GM21390 (cell line): ENCODE data around the gene QRICH1.

Experiments used
- ATAC-seq: cut with Tn5 transposase; IDR thresholded peaks from one replicate; pipeline ENCODE4 v1.9.1; 2021; ENCODE audit not compliant: unreplicated experiment

Gene QRICH1

DNA sequence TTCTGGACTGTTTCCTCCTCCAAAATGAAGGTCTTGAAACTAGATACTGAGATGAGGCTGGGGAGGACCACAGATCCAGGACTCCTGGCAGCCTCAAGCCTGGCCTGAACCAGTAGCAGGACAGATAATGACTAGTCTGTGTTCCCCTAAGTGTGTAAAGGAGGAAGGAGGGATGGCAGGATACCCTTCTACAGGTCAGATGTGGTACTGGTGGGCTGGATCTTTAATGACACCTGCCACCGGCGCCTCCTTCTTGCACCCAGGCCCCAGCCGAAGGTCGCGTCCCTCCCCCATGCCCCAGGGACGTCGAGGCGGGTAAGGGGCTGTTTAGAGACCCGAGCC is 26.2 kb upstream of the QRICH1 start:
- ATAC-seq = no peak

DNA sequence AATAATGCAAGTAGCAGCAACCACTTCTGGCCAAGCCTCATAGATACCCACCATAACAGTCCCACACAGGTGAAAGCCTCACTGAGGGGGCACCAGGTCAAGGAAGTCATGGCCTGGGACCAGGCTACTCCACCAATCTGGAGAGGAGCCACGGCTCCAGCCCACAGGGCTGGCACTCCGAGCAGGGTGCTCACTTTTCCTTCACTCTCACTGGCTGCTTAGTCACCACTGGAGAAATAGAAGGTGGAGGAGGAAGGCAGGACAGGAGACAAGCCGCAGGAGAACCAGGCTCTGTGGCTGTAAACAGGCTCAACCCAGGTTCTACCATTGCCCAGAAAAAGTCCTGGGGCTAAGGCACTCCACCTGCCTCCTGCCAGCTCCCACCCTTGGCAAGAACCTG is 25.6 kb upstream of the QRICH1 start:
- no peak for ATAC-seq

GRCh38 chr3:49119036-49119435 is 25.2 kb upstream of the QRICH1 start:
- ATAC-seq = no peak

GRCh38 chr3:49112262-49112661 is 18.4 kb upstream of the QRICH1 start:
- no peak for ATAC-seq

GRCh38 chr3:49111347-49111746 is 17.5 kb upstream of the QRICH1 start:
- ATAC-seq = no peak

- ATAC-seq = no peak
Observed at GRCh38 chr3:49110780-49111179, 16.9 kb upstream of the QRICH1 start.

DNA sequence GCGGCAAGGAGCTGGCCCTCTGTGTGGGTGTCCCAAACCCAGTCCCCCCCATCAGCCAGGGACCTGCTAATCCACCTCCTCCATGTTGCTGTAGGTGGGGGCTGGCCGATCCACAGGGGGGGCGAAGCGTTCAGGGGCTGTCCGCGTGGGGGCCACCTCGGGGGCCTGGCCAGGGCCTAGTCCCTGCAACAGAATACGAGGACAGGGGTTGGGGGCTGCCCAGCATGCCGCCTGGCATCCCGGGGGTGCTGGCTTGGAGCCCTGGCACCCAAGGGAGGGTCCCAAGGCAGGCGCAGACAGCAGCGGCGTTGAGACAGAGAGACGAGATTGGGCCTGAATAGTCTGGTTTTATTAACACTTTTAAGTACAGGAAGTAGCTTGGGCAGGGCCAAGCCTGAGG is 14.5 kb upstream of the QRICH1 start:
- no peak for ATAC-seq

DNA sequence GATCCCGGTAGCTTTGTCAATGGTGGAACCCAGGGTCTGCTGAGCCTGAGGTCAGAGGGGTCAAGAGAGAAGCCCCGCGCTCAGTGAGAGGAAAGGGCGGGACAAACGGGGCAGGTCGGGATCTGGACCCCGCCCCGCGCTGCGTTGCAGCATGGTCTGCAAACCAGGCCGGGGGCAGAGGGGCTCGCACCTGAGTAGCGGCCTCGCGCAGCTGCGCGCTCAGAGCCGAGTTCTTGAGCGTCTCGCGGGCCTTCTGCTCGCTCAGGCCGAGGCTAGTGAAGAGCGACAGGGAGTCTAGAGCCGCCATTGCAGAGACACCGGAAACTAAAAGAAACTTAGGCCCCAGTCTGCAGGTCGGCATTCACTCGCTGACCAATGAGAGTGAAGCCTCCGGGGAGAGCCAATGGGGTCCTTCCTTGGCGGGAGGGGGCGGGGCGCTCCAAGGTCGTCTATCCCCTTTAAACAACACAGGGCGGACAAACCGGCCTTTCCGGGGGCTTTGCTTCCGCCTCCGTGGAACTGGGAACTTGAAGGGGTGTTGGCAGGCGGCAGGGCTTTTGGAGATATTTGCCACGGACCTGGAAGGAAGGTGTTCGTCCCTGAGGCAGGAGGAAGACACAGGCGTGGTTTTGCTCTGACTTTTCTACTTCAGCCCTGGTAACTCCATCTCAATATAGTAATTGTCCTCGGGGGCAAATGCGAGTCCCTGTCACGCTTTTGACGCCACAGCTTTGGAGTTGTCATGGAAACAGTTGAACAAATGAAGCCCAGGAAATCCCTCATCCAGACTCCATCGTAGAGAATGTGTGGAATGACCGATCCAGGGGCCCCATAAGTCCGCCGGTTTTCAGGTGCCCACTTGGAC is 10.8 kb upstream of the QRICH1 start, which contains the start of gene QARS1:
Gene QARS1 (minus strand): TSS at position 331 of the 865 bp plus-strand sequence. CDS start 24 bp downstream, at position 307.
- peak; percentile 94 for ATAC-seq

GRCh38 chr3:49104052-49104426 is 10.2 kb upstream of the QRICH1 start:
- no peak for ATAC-seq

GRCh38 chr3:49100046-49100615 is 6.3 kb upstream of the QRICH1 start:
- no peak for ATAC-seq

- no peak for ATAC-seq
Observed at GRCh38 chr3:49098910-49099630, 5.2 kb upstream of the QRICH1 start.

DNA sequence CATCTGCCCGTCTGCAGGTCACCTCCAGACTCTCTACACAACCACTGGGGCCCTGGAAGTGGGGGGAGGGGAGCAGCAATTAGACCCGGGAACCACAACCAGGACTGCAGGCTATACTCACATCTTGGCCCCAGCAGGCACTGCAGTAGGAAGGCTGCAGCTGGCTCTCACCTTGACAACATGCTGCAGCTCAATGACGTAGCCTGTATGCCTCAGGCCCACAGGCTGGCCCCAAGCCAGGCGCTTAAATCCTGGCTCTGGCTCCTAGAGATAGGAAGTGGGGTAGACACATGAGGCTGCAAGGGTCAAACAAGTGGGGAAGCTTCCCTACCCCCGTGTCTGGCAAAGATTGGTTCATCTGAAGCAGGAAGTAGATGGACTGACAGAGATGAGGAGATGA is 4.6 kb upstream of the QRICH1 start:
- no peak for ATAC-seq

GRCh38 chr3:49092938-49093852 is 676 bp downstream of the QRICH1 start:
- ATAC-seq = peak; percentile 35

- ATAC-seq = no peak
Observed at GRCh38 chr3:49081429-49081828, 12.4 kb downstream of the QRICH1 start.

GRCh38 chr3:49079270-49079669 is 14.6 kb downstream of the QRICH1 start:
- ATAC-seq = no peak

DNA sequence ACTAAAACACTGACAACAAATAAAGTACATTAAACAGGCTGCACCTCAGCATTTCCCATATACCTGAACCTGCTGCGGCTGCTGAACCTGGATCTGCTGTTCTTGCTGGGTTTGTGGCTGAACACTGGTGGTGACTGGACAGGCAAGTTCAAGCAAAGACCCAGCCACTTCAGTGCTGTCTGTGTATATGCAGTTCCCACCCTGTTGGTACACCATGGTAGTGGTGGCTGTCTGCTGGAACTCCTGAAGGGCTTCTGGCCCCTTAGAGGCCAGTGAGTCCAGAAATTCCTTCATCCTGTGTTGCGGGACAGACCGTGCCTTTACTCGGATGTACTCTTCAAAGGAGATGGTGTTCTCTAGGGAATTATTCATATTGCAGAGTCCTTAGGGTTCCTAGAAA is 17.2 kb downstream of the QRICH1 start:
- no peak for ATAC-seq

GRCh38 chr3:49076116-49076515 is 17.8 kb downstream of the QRICH1 start:
- no peak for ATAC-seq

DNA sequence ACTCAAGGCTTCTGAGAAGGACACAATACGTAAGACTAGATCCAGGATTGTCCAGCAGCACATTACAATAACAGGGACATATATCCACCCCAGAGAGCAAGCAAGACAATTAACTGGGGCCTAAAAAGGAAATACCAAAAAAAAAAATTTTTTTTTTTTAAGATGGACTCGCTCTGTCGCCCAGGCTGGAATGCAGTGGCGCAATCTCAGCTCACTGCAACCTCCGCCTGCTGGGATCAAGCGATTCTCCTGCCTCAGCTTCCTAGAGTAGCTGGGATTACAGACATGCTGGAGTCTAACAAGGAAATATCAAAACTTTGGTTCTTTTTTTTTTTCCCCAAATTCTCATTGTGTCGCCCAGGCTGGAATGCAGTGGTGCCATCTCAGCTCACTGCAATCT is 35.9 kb downstream of the QRICH1 start:
- no peak for ATAC-seq

DNA sequence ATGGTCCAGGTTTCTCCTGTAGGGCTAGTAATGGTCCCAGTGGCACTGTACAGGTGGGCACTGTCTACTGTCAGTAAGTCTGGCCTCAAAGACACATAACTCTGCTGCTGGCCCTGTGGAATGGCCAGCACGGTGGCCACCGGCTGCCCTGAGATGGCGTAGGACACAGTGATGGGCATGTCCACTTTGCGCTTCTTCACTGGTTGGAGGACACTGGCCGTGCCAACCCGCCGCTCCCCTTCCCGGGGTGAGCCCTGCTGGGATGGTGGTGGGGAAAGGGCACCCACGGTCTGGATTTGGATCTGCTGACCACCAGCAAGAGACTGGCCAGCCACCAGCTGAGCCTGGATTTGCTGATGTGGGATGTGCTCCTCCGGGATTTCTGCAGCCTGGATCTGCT is 36.6 kb downstream of the QRICH1 start:
- ATAC-seq = no peak

DNA sequence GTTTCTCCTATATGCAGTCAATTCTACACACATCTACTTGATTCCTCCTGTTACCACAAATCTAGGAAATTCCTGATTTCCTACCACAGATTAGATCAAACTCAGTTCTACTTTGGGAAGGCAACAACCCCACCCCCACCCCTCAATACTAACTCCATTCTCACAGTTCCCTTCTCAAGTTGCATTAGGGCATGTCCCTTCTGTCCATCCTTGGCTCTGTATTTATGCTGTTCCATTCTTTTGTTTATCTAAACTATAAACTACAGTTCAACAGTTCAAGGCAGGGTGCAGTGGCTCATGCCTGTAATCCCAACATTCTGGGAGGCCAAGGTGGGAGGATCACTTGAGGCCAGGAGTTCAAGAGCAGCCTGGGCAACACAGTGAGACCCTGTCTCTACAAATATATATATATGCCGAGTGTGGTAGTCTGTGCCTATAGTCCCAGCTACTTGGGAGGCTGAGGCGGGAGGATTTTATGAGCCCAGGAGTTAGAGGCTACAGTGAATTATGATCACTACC is 39.5 kb downstream of the QRICH1 start:
- no peak for ATAC-seq

- no peak for ATAC-seq
Observed at GRCh38 chr3:49053543-49053942, 40.3 kb downstream of the QRICH1 start.
